Endothelial cell (in vitro differentiated cells): ENCODE measurements around the gene XBP1. TPM values are rescaled to one million over a fixed set of nuclear protein-coding genes. Genes with fewer than 3 reads are reported as not detected.

ENCODE experiments used
- DNase-seq: peaks from one replicate; pipeline ENCODE4 v3.0.0; 2021; ENCODE audit warnings: low spot score
- H3K27ac Mint-ChIP-seq: one replicate; pipeline ENCODE4 v1.8.0; 2021; ENCODE audit warnings: mixed read lengths, inconsistent platforms; ENCODE audit not compliant: unreplicated experiment
- H3K27me3 Mint-ChIP-seq: one replicate; pipeline ENCODE4 v1.8.0; 2021; ENCODE audit warnings: mild to moderate bottlenecking, moderate library complexity, mixed read lengths, inconsistent platforms; ENCODE audit not compliant: unreplicated experiment
- H3K36me3 Mint-ChIP-seq: one replicate; pipeline ENCODE4 v1.8.0; 2021; ENCODE audit warnings: mild to moderate bottlenecking, low read depth, mixed read lengths, inconsistent platforms; ENCODE audit not compliant: unreplicated experiment
- H3K4me1 Mint-ChIP-seq: one replicate; pipeline ENCODE4 v1.8.0; 2021; ENCODE audit warnings: mild to moderate bottlenecking, mixed read lengths, inconsistent platforms; ENCODE audit not compliant: unreplicated experiment
- H3K4me3 Mint-ChIP-seq: one replicate; pipeline ENCODE4 v1.8.0; 2021; ENCODE audit warnings: mild to moderate bottlenecking, mixed read lengths, inconsistent platforms; ENCODE audit not compliant: unreplicated experiment
- H3K9me3 Mint-ChIP-seq: one replicate; pipeline ENCODE4 v1.8.0; 2021; ENCODE audit warnings: mixed read lengths, inconsistent platforms; ENCODE audit not compliant: unreplicated experiment
- CTCF ChIP-seq: fragments of 200-600 bp; sonication (generic); IDR thresholded peaks from one replicate; pipeline ENCODE4 v1.5.0; 2021; ENCODE audit warnings: antibody characterized with exemption; ENCODE audit not compliant: unreplicated experiment
- total RNA-seq: library from RNA; stranded (reverse); fragmentation: NEBNext Ultra II Directional; extraction: Animal tissue kit (Norgen Biotek cat#: 25700); gene quantifications from one replicate; pipeline ENCODE4 v1.2.1, GENCODE V29; 2021; ENCODE audit not compliant: unreplicated experiment

The XBP1 gene
- total RNA-seq, 1 donor from 2014 or later, result 71.3 TPM

GRCh38 chr22:28791841-28792490 lies 8.4 kb downstream of the XBP1 start:
- no peak for TF ChIP-seq CTCF
- H3K36me3 Mint-ChIP-seq, result peaks cover 21% of the 10 kb centered on the region
- H3K4me1 Mint-ChIP-seq, result peaks cover 8% of the 10 kb centered on the region
- no peaks in the 10 kb centered on the region for H3K27me3 Mint-ChIP-seq
- no peak overlapping the region for H3K27ac Mint-ChIP-seq
- H3K9me3 Mint-ChIP-seq, result no peaks in the 10 kb centered on the region
- no peak for DNase-seq
- no peak overlapping the region for H3K4me3 Mint-ChIP-seq

- peaks cover 14% of the 10 kb centered on the region for H3K36me3 Mint-ChIP-seq
- no peak overlapping the region for H3K4me3 Mint-ChIP-seq
- no peak for DNase-seq
- H3K27ac Mint-ChIP-seq, result no peak overlapping the region
- H3K9me3 Mint-ChIP-seq, result no peaks in the 10 kb centered on the region
- no peak for TF ChIP-seq CTCF
- no peaks in the 10 kb centered on the region for H3K27me3 Mint-ChIP-seq
- no peaks in the 10 kb centered on the region for H3K4me1 Mint-ChIP-seq
Observed at GRCh38 chr22:28791124-28791523, 9.2 kb downstream of the XBP1 start.

GRCh38 chr22:28788601-28789000 lies 11.8 kb downstream of the XBP1 start:
- Mint-ChIP-seq H3K27ac (no peak overlapping the region), H3K9me3 (no peaks in the 10 kb centered on the region), H3K4me3 (no peak overlapping the region), H3K36me3 (peaks cover 11% of the 10 kb centered on the region), H3K27me3 (no peaks in the 10 kb centered on the region), H3K4me1 (no peaks in the 10 kb centered on the region)
- TF ChIP-seq CTCF, result no peak
- DNase-seq, result no peak

GRCh38 chr22:28783786-28784671 lies 16.3 kb downstream of the XBP1 start:
- H3K4me1 Mint-ChIP-seq, result no peaks in the 10 kb centered on the region
- no peak for TF ChIP-seq CTCF
- no peaks in the 10 kb centered on the region for H3K27me3 Mint-ChIP-seq
- peaks cover 19% of the 10 kb centered on the region for H3K36me3 Mint-ChIP-seq
- DNase-seq, result no peak
- peak overlapping the region; percentile 5 for H3K27ac Mint-ChIP-seq
- no peak overlapping the region for H3K4me3 Mint-ChIP-seq
- no peaks in the 10 kb centered on the region for H3K9me3 Mint-ChIP-seq

- Mint-ChIP-seq H3K4me1 (no peaks in the 10 kb centered on the region), H3K4me3 (no peak overlapping the region), H3K27me3 (no peaks in the 10 kb centered on the region), H3K9me3 (no peaks in the 10 kb centered on the region), H3K36me3 (peaks cover 16% of the 10 kb centered on the region), H3K27ac (no peak overlapping the region)
- TF ChIP-seq CTCF, result no peak
- DNase-seq, result no peak
Observed at GRCh38 chr22:28780296-28780695, 20.1 kb downstream of the XBP1 start.
